ENCODE results near the gene MTCH1. TPM values are rescaled to one million over a fixed set of nuclear protein-coding genes. Genes with fewer than 3 reads are reported as not detected.

Gene MTCH1
- total RNA-seq, 2 experiments from 2014 or later = 131 TPM

GRCh38 chr6:36971921-36972673, 13.9 kb downstream of the MTCH1 start:
- H3K4me3 Mint-ChIP-seq = no peak overlapping the region
- H3K27ac Mint-ChIP-seq = peak overlapping the region; percentile 34
- no peaks in the 10 kb centered on the region for H3K4me1 Mint-ChIP-seq
- H3K36me3 Mint-ChIP-seq (ENCODE audit: low read depth) = peaks cover 93% of the 10 kb centered on the region
- ChIA-PET POLR2A (interaction anchor here (1.5 kb wide), 1 partner anchor 14 kb away, joined by 6 read pairs; the partner anchor contains the start of gene MTCH1), CTCF (interaction anchor here (0.9 kb wide), 1 partner anchor 59 kb away, joined by 3 read pairs; no protein-coding TSS in a partner anchor)
- H3K27me3 Mint-ChIP-seq = no peaks in the 10 kb centered on the region
- DNase-seq = no peak
- no peaks in the 10 kb centered on the region for H3K9me3 Mint-ChIP-seq

- H3K4me3 Mint-ChIP-seq = no peak overlapping the region
- no peaks in the 10 kb centered on the region for H3K4me1 Mint-ChIP-seq
- H3K36me3 Mint-ChIP-seq (ENCODE audit: low read depth) = peaks cover 91% of the 10 kb centered on the region
- H3K27me3 Mint-ChIP-seq = no peaks in the 10 kb centered on the region
- ChIA-PET CTCF (interaction anchor here (1.3 kb wide), 1 partner anchor 121 kb away, joined by 3 read pairs; no protein-coding TSS in a partner anchor), POLR2A (interaction anchor here (0.7 to 1.5 kb wide), 3 partner anchors 13 to 15 kb away, joined by 3 to 6 read pairs (median 3); partner anchors contain the start of gene MTCH1)
- DNase-seq = no peak
- no peaks in the 10 kb centered on the region for H3K9me3 Mint-ChIP-seq
- peak overlapping the region; percentile 34 for H3K27ac Mint-ChIP-seq
These were observed 14.8 kb downstream of the MTCH1 start for GRCh38 chr6:36970892-36971842.

GRCh38 chr6:36969988-36970891, 15.8 kb downstream of the MTCH1 start:
- no peak for DNase-seq
- CTCF ChIA-PET = interaction anchor here (1.3 kb wide), 1 partner anchor 120 kb away, joined by 3 read pairs; no protein-coding TSS in a partner anchor
- Mint-ChIP-seq H3K9me3 (no peaks in the 10 kb centered on the region), H3K4me1 (peaks cover 2% of the 10 kb centered on the region), H3K4me3 (no peak overlapping the region), H3K27me3 (no peaks in the 10 kb centered on the region), H3K36me3 (ENCODE audit: low read depth) (peaks cover 85% of the 10 kb centered on the region), H3K27ac (peak overlapping the region; percentile 44)
- POLR2A ChIA-PET = interaction anchor here (0.7 to 1.1 kb wide), 2 partner anchors 14 to 16 kb away, joined by 3 read pairs; partner anchors contain the start of gene MTCH1

- no peaks in the 10 kb centered on the region for H3K27me3 Mint-ChIP-seq
These were observed 16.7 kb downstream of the MTCH1 start for GRCh38 chr6:36969240-36969691.

GRCh38 chr6:36968266-36968977, 17.6 kb downstream of the MTCH1 start:
- H3K9me3 Mint-ChIP-seq = no peaks in the 10 kb centered on the region
- no peak overlapping the region for H3K27ac Mint-ChIP-seq
- H3K4me3 Mint-ChIP-seq = no peak overlapping the region
- peaks cover 68% of the 10 kb centered on the region for H3K36me3 Mint-ChIP-seq (ENCODE audit: low read depth)
- ChIA-PET POLR2A (interaction anchor here (1.3 to 2.9 kb wide), 2 partner anchors 12 to 14 kb away, joined by 4 to 17 read pairs; partner anchors contain the start of gene PI16), CTCF (no interaction called here)
- no peaks in the 10 kb centered on the region for H3K27me3 Mint-ChIP-seq
- DNase-seq = no peak
- H3K4me1 Mint-ChIP-seq = peaks cover 19% of the 10 kb centered on the region

More at GRCh38 chr6:36969240-36969691, 16.7 kb downstream of the MTCH1 start:
- peaks cover 11% of the 10 kb centered on the region for H3K4me1 Mint-ChIP-seq
- H3K4me3 Mint-ChIP-seq = no peak overlapping the region
- ChIA-PET CTCF (no interaction called here), POLR2A (no interaction called here)
- peaks cover 76% of the 10 kb centered on the region for H3K36me3 Mint-ChIP-seq (ENCODE audit: low read depth)
- no peak for DNase-seq
- no peak overlapping the region for H3K27ac Mint-ChIP-seq
- H3K9me3 Mint-ChIP-seq = no peaks in the 10 kb centered on the region

- CTCF ChIA-PET = no interaction called here
- Mint-ChIP-seq H3K36me3 (ENCODE audit: low read depth) (peaks cover 63% of the 10 kb centered on the region), H3K27me3 (no peaks in the 10 kb centered on the region), H3K9me3 (no peaks in the 10 kb centered on the region), H3K4me3 (no peak overlapping the region), H3K4me1 (peaks cover 26% of the 10 kb centered on the region), H3K27ac (no peak overlapping the region)
- no peak for DNase-seq
- POLR2A ChIA-PET = interaction anchor here (0.6 to 2.9 kb wide), 3 partner anchors 11 to 18 kb away, joined by 3 to 17 read pairs (median 4); partner anchors contain the start of genes MTCH1 and PI16
These were observed 18.2 kb downstream of the MTCH1 start for GRCh38 chr6:36967757-36968156.

- CTCF ChIA-PET = interaction anchor here (1.1 kb wide), 1 partner anchor 51 kb away, joined by 5 read pairs; no protein-coding TSS in a partner anchor
- POLR2A ChIA-PET = interaction anchor here (0.6 to 2.9 kb wide), 4 partner anchors 11 to 92 kb away, joined by 3 to 17 read pairs (median 5); partner anchors contain the start of genes MTCH1, PI16 and PPIL1
- Mint-ChIP-seq H3K9me3 (no peaks in the 10 kb centered on the region), H3K27me3 (no peaks in the 10 kb centered on the region), H3K36me3 (ENCODE audit: low read depth) (peaks cover 58% of the 10 kb centered on the region), H3K4me1 (peaks cover 31% of the 10 kb centered on the region), H3K27ac (no peak overlapping the region), H3K4me3 (no peak overlapping the region)
- DNase-seq = no peak
These were observed 18.7 kb downstream of the MTCH1 start for GRCh38 chr6:36967301-36967700.

GRCh38 chr6:36964908-36965307, 21.1 kb downstream of the MTCH1 start:
- DNase-seq = no peak
- ChIA-PET CTCF (no interaction called here), POLR2A (interaction anchor here (1.0 to 2.1 kb wide), 3 partner anchors 10 to 21 kb away, joined by 3 to 10 read pairs (median 6); partner anchors contain the start of genes MTCH1 and PI16)
- no peaks in the 10 kb centered on the region for H3K9me3 Mint-ChIP-seq
- peaks cover 48% of the 10 kb centered on the region for H3K4me1 Mint-ChIP-seq
- H3K36me3 Mint-ChIP-seq (ENCODE audit: low read depth) = peaks cover 35% of the 10 kb centered on the region
- peak overlapping the region; percentile 31 for H3K27ac Mint-ChIP-seq
- H3K27me3 Mint-ChIP-seq = no peaks in the 10 kb centered on the region
- H3K4me3 Mint-ChIP-seq = no peak overlapping the region

- Mint-ChIP-seq H3K4me3 (no peak overlapping the region), H3K9me3 (no peaks in the 10 kb centered on the region), H3K4me1 (peaks cover 49% of the 10 kb centered on the region), H3K27ac (no peak overlapping the region), H3K36me3 (ENCODE audit: low read depth) (peaks cover 31% of the 10 kb centered on the region), H3K27me3 (no peaks in the 10 kb centered on the region)
- POLR2A ChIA-PET = interaction anchor here (1.6 to 2.1 kb wide), 2 partner anchors 9 to 22 kb away, joined by 6 to 10 read pairs; partner anchors contain the start of genes MTCH1 and PI16
- CTCF ChIA-PET = no interaction called here
- no peak for DNase-seq
These were observed 21.6 kb downstream of the MTCH1 start for GRCh38 chr6:36964349-36964748.

- Mint-ChIP-seq H3K4me3 (no peak overlapping the region), H3K27me3 (no peaks in the 10 kb centered on the region), H3K36me3 (ENCODE audit: low read depth) (peaks cover 24% of the 10 kb centered on the region), H3K4me1 (peaks cover 49% of the 10 kb centered on the region), H3K27ac (peak overlapping the region; percentile 55), H3K9me3 (no peaks in the 10 kb centered on the region)
- ChIA-PET POLR2A (interaction anchor here (0.7 to 2.1 kb wide), 4 partner anchors 9 to 39 kb away, joined by 3 to 10 read pairs (median 4); partner anchors contain the start of genes MTCH1 and PI16), CTCF (interaction anchor here (0.7 to 1.6 kb wide), 3 partner anchors 12 to 81 kb away, joined by 3 to 6 read pairs (median 3); no protein-coding TSS in a partner anchor)
- DNase-seq = peak; percentile 40
These were observed 22.3 kb downstream of the MTCH1 start for GRCh38 chr6:36963451-36964290.
